ENCODE measurements around the gene EXOC5. TPM values are rescaled to one million over a fixed set of nuclear protein-coding genes. Genes with fewer than 3 reads are reported as not detected.

EXOC5 gene
- polyA plus RNA-seq, 1 experiment, result 24.0 TPM

- ChIA-PET CTCF (interaction anchor here (1.1 kb wide), 1 partner anchor 17 kb away, joined by 3 read pairs; no protein-coding TSS in a partner anchor), POLR2A (no interaction called here)
- H3K4me3 ChIP-seq (ENCODE audit: low read depth, low read length), result no peak overlapping the region
- no peaks in the 10 kb centered on the region for H3K27me3 ChIP-seq (ENCODE audit: control insufficient read depth, insufficient read depth, low read length)
- no peaks in the 10 kb centered on the region for H3K36me3 ChIP-seq (ENCODE audit: control insufficient read depth, insufficient read depth, low read length)
- no peak for TF ChIP-seq CTCF (IDR thresholded peaks at IDR 0.05; ENCODE audit: insufficient read depth, low read depth, low read length)
- DNase-seq (ENCODE audit: low read depth), result no peak
These were observed 115.4 kb downstream of the EXOC5 start for GRCh38 chr14:57153286-57153685.

Other genes with a start within 250 kb of the EXOC5 start
- gene AP5M1, start 66 bp upstream of the EXOC5 start, polyA plus RNA-seq (2011; rRNA removed), result 17.9 and 36.1 TPM in 2 replicates
- 7.0 and 11.7 TPM in 2 replicates for gene NAA30, start 121.7 kb upstream of the EXOC5 start, polyA plus RNA-seq (2011; rRNA removed)
- gene CCDC198, start 225.0 kb upstream of the EXOC5 start, polyA plus RNA-seq (2011; rRNA removed), result not detected in 2 replicates